ENCODE data around the gene LRRC8A.
"Not testable (repeated sequence)": the region's sequence is repeated elsewhere in the genome, so short reads cannot be mapped to it uniquely, and the experiment has no call there.

The LRRC8A gene

GRCh38 chr9:128870128-128870940 lies 11.6 kb upstream of the LRRC8A start:
- DNase-seq: no peak

GRCh38 chr9:128870941-128871265 lies 11.0 kb upstream of the LRRC8A start:
- not testable (repeated sequence) for DNase-seq

- no peak for DNase-seq
Observed at GRCh38 chr9:128877852-128878251, 4.1 kb upstream of the LRRC8A start.

GRCh38 chr9:128882677-128883603 lies 1.0 kb downstream of the LRRC8A start:
- no peak for DNase-seq

- DNase-seq: no peak
Observed at GRCh38 chr9:128884164-128884563, 2.2 kb downstream of the LRRC8A start.

- DNase-seq: no peak
Observed at GRCh38 chr9:128885376-128885775, 3.4 kb downstream of the LRRC8A start.

- no peak for DNase-seq
Observed at GRCh38 chr9:128885798-128886197, 3.9 kb downstream of the LRRC8A start.

- no peak for DNase-seq
Observed at GRCh38 chr9:128886211-128886891, 4.4 kb downstream of the LRRC8A start.

GRCh38 chr9:128887049-128887448 lies 5.1 kb downstream of the LRRC8A start:
- DNase-seq: no peak

- DNase-seq: no peak
Observed at GRCh38 chr9:128887914-128888350, 6.0 kb downstream of the LRRC8A start.

GRCh38 chr9:128891321-128892220 lies 9.6 kb downstream of the LRRC8A start:
- no peak for DNase-seq

- DNase-seq: no peak
Observed at GRCh38 chr9:128892221-128892921, 10.4 kb downstream of the LRRC8A start.

- no peak for DNase-seq
Observed at GRCh38 chr9:128893354-128893753, 11.4 kb downstream of the LRRC8A start.

GRCh38 chr9:128894764-128895163 lies 12.8 kb downstream of the LRRC8A start:
- DNase-seq: no peak

- no peak for DNase-seq
Observed at GRCh38 chr9:128895556-128895955, 13.6 kb downstream of the LRRC8A start.

- no peak for DNase-seq
Observed at GRCh38 chr9:128898382-128898781, 16.4 kb downstream of the LRRC8A start.

- DNase-seq: no peak
Observed at GRCh38 chr9:128898845-128899565, 17.1 kb downstream of the LRRC8A start.

- DNase-seq: no peak
Observed at GRCh38 chr9:128899566-128900322, 17.8 kb downstream of the LRRC8A start.

- DNase-seq: no peak
Observed at GRCh38 chr9:128901379-128901778, 19.4 kb downstream of the LRRC8A start.

- no peak for DNase-seq
Observed at GRCh38 chr9:128901822-128902221, 19.9 kb downstream of the LRRC8A start.
